ENCODE results near the gene EEFSEC. TPM values are rescaled to one million over a fixed set of nuclear protein-coding genes. Genes with fewer than 3 reads are reported as not detected.

EEFSEC gene
- total RNA-seq, 1 experiment from 2014 or later = 9.5 TPM

GRCh38 chr3:128328546-128329458 is 175.5 kb downstream of the EEFSEC start:
- peaks cover 2% of the 10 kb centered on the region for H4K20me1 ChIP-seq (ENCODE audit: control insufficient read depth, insufficient read depth, insufficient read length)
- H3K9me3 ChIP-seq (ENCODE audit: control insufficient read depth, low read depth, low read length) = no peaks in the 10 kb centered on the region
- no peak for TF ChIP-seq CTCF (conservative IDR thresholded peaks at IDR 0.05)
- Mint-ChIP-seq H3K27ac (no peak overlapping the region; a peak in 1 of 7 replicates), H3K9me3 (no peaks in the 10 kb centered on the region), H3K4me1 (peaks cover 5 to 7% of the 10 kb centered on the region in 2 experiments; a peak in 3 of 4 replicates), H3K36me3 (ENCODE audit: insufficient read depth in 1 of 3, low read depth in 3 of 3) (no peaks in the 10 kb centered on the region; a peak in 1 of 7 replicates), H3K27me3 (ENCODE audit: low read depth) (no peaks in the 10 kb centered on the region), H3K4me3 (no peak overlapping the region)
- no CpG with 5 or more reads among the region's 12 CpGs for WGBS (ENCODE audit: extremely low coverage, insufficient read length, low lambda C conversion rate)
- H3K79me1 ChIP-seq (ENCODE audit: insufficient read depth, low read depth, low read length, poor library complexity, severe bottlenecking) = no peaks in the 10 kb centered on the region
- H3K14ac ChIP-seq (ENCODE audit: insufficient read depth, low read length) = no peak overlapping the region
- H3K23ac ChIP-seq (ENCODE audit: insufficient read length, low read depth, low read length) = no peak overlapping the region
- no peak overlapping the region for H2BK20ac ChIP-seq (ENCODE audit: low read depth, low read length, poor library complexity, severe bottlenecking)
- no peak overlapping the region for H2AK5ac ChIP-seq (ENCODE audit: insufficient read length, low read length)
- H2BK12ac ChIP-seq (ENCODE audit: insufficient read length, low read depth, low read length) = no peak overlapping the region
- no peak overlapping the region for H4K8ac ChIP-seq (replicated peaks; ENCODE audit: insufficient read length, low read depth, low read length)
- no peaks in the 10 kb centered on the region for H3K27me3 ChIP-seq (ENCODE audit: insufficient read depth, low read length)
- no peak overlapping the region for H4K91ac ChIP-seq (ENCODE audit: insufficient read length, low read depth, low read length)
- no peaks in the 10 kb centered on the region for H3K79me2 ChIP-seq (ENCODE audit: insufficient read depth, low read length)
- no peak overlapping the region for H3T11ph ChIP-seq (ENCODE audit: low read length)
- H3K9ac ChIP-seq (ENCODE audit: extremely low read depth, insufficient read length, low read length) = no peak overlapping the region
- no peak overlapping the region for H2BK5ac ChIP-seq (ENCODE audit: insufficient read length, low read length)
- H2AFZ ChIP-seq (ENCODE audit: low read length) = no peak overlapping the region
- no peaks in the 10 kb centered on the region for H3K4me1 ChIP-seq (ENCODE audit: insufficient read depth, low read length)
- H3K23me2 ChIP-seq (ENCODE audit: insufficient read length, low read depth, low read length, poor library complexity, severe bottlenecking) = no peaks in the 10 kb centered on the region
- no peak overlapping the region for H2BK15ac ChIP-seq (ENCODE audit: low read depth, low read length)
- no peak overlapping the region for H3K18ac ChIP-seq (ENCODE audit: insufficient read length, low read depth, low read length)
- H3K27ac ChIP-seq (ENCODE audit: insufficient read length, low read depth, low read length) = no peak overlapping the region
- H3K4me2 ChIP-seq (ENCODE audit: insufficient read depth, insufficient read length, low read length) = no peak overlapping the region
- H2BK120ac ChIP-seq (ENCODE audit: low read depth, low read length, poor library complexity, severe bottlenecking) = no peak overlapping the region
- no peak overlapping the region for H4K5ac ChIP-seq (ENCODE audit: insufficient read length, low read depth, low read length)
- H3K4ac ChIP-seq (ENCODE audit: low read depth, low read length) = no peak overlapping the region
- H3K56ac ChIP-seq (ENCODE audit: insufficient read length, low read depth, low read length) = no peak overlapping the region
- DNase-seq = peak; percentile 12
